CD14-positive monocyte (primary cell): ENCODE results near the gene SH3BP5. TPM values are rescaled to one million over a fixed set of nuclear protein-coding genes. Genes with fewer than 3 reads are reported as not detected.

Experiments used
- DNase-seq, 3 donors: peaks; one replicate each; pipeline ENCODE4 v3.0.0-alpha.2; 2011 to 2022
- H2AFZ ChIP-seq: 2 replicates; pipeline ENCODE4 v1.6.0; 2012; ENCODE audit warnings: mild to moderate bottlenecking, low read depth, low read length, inconsistent platforms; ENCODE audit not compliant: insufficient read depth, poor library complexity, severe bottlenecking
- H3K27ac ChIP-seq, 2 donors: 1 replicate in 1 of 2; 2 replicates in 1 of 2; pipeline ENCODE4 v1.5.1; 2012 to 2013; ENCODE audit warnings: low read length in 2 of 2, control low read depth in 1 of 2, inconsistent platforms in 1 of 2, low read depth in 1 of 2, mild to moderate bottlenecking in 1 of 2
- H3K27me3 ChIP-seq, 2 donors: one replicate each; pipeline versions ENCODE4 v1.6.0 to v1.6.1; 2011 to 2013; ENCODE audit warnings: low read length in 2 of 2; ENCODE audit not compliant: control insufficient read depth in 2 of 2, insufficient read depth in 2 of 2
- H3K36me3 ChIP-seq, 2 donors: replicated peaks in 1 of 2; 1 replicate in 1 of 2; 2 replicates in 1 of 2; pipeline versions ENCODE4 v1.5.1 to v1.6.1; 2012 to 2013; ENCODE audit warnings: low read length in 2 of 2, control low read depth in 1 of 2, inconsistent platforms in 1 of 2, mild to moderate bottlenecking in 1 of 2; ENCODE audit not compliant: insufficient read depth in 2 of 2, control insufficient read depth in 1 of 2
- H3K4me1 ChIP-seq, 2 donors: 1 replicate in 1 of 2; 2 replicates in 1 of 2; pipeline versions ENCODE4 v1.5.1 to v1.6.1; 2012 to 2013; ENCODE audit warnings: low read length in 2 of 2, control low read depth in 1 of 2, inconsistent platforms in 1 of 2, mild to moderate bottlenecking in 1 of 2, moderate library complexity in 1 of 2; ENCODE audit not compliant: insufficient read depth in 2 of 2, control insufficient read depth in 1 of 2
- H3K4me2 ChIP-seq: replicated peaks from 2 replicates; pipeline ENCODE3; 2012; ENCODE audit warnings: low read length, moderate library complexity, mild to moderate bottlenecking; ENCODE audit not compliant: poor library complexity, severe bottlenecking; ENCODE audit errors: extremely low read depth
- H3K4me3 ChIP-seq, 3 experiments: fragments of 200-600 bp in 1 of 3; sonication (generic) in 1 of 3; replicated peaks in 1 of 3; 1 replicate in 2 of 3; 2 replicates in 1 of 3; pipeline ENCODE4 v1.5.1; 2011 to 2013; ENCODE audit warnings: low read length in 3 of 3, mild to moderate bottlenecking in 3 of 3, control low read depth in 2 of 3, low read depth in 2 of 3, inconsistent platforms in 1 of 3, moderate library complexity in 1 of 3
- H3K79me2 ChIP-seq: 2 replicates; pipeline ENCODE4 v1.6.0; 2012; ENCODE audit warnings: mild to moderate bottlenecking, control low read depth, inconsistent platforms, low read length, moderate library complexity; ENCODE audit not compliant: insufficient read depth
- H3K9ac ChIP-seq: 2 replicates; pipeline ENCODE4 v1.6.0; 2017; ENCODE audit warnings: low read length, mild to moderate bottlenecking; ENCODE audit not compliant: insufficient read depth, poor library complexity, severe bottlenecking
- H3K9me3 ChIP-seq, 2 donors: replicated peaks in 1 of 2; 1 replicate in 1 of 2; 2 replicates in 1 of 2; pipeline versions ENCODE4 v1.5.1 to v1.6.1; 2012 to 2013; ENCODE audit warnings: low read length in 2 of 2, control low read depth in 1 of 2; ENCODE audit not compliant: control insufficient read depth in 1 of 2, insufficient read depth in 1 of 2
- H4K20me1 ChIP-seq: 2 replicates; pipeline ENCODE4 v1.6.0; 2012; ENCODE audit warnings: mild to moderate bottlenecking, low read length, control low read depth, moderate library complexity; ENCODE audit not compliant: insufficient read depth
- H3K27ac Mint-ChIP-seq, 7 donors: one replicate each; pipeline ENCODE4 v1.8.0; 2020; ENCODE audit warnings: mild to moderate bottlenecking in 7 of 7, mixed read lengths in 7 of 7, moderate library complexity in 6 of 7, inconsistent platforms in 2 of 7
- H3K27me3 Mint-ChIP-seq, 3 donors: one replicate each; pipeline ENCODE4 v1.8.0; 2021 to 2022; ENCODE audit warnings: low read depth in 3 of 3, mild to moderate bottlenecking in 3 of 3, mixed read lengths in 3 of 3, moderate library complexity in 3 of 3, inconsistent platforms in 1 of 3
- H3K36me3 Mint-ChIP-seq, 2 donors: one replicate each; pipeline ENCODE4 v1.8.0; 2020; ENCODE audit warnings: mixed read lengths in 2 of 2, inconsistent platforms in 1 of 2, mild to moderate bottlenecking in 1 of 2
- H3K4me1 Mint-ChIP-seq: one replicate; pipeline ENCODE4 v1.8.0; 2020; ENCODE audit warnings: mild to moderate bottlenecking, mixed read lengths
- H3K4me3 Mint-ChIP-seq, 2 donors: one replicate each; pipeline ENCODE4 v1.8.0; 2020; ENCODE audit warnings: mild to moderate bottlenecking in 2 of 2, mixed read lengths in 2 of 2, moderate library complexity in 1 of 2
- H3K9me3 Mint-ChIP-seq, 7 donors: one replicate each; pipeline ENCODE4 v1.8.0; 2020 to 2022; ENCODE audit warnings: mixed read lengths in 7 of 7, mild to moderate bottlenecking in 6 of 7, moderate library complexity in 6 of 7, inconsistent platforms in 2 of 7
- WGBS: methylation state at CpG from one replicate; pipeline ENCODE4 v1.1.5; 2013; ENCODE audit warnings: missing lambda C conversion rate; ENCODE audit not compliant: insufficient coverage; 5-methylcytosine and 5-hydroxymethylcytosine counted together
- intact Hi-C, 2 donors: fragments of 100-400 bp; cut with micrococcal nuclease; formaldehyde crosslinking; loops; one replicate each; pipeline versions ENCODE4 v1.15.0 to v1.15.1; 2023
- polyA plus RNA-seq, 3 donors: library from polyadenylated mRNA; depleted of rRNA in 1 of 3; unstranded in 2 of 3; stranded (reverse) in 1 of 3; fragments of 300-500 nt in 2 of 3; fragments of >200 nt in 1 of 3; fragmentation: Illumina TruSeq in 2 of 3; gene quantifications; 1 replicate in 2 of 3; 2 replicates in 1 of 3; pipeline ENCODE4 v1.2.3, GENCODE V29; 2012 to 2021
- TF ChIP-seq, protein P1 (sequence below): fragments of 200-600 bp; IDR thresholded peaks from one replicate; pipeline ENCODE4 v1.8.0; 2022; ENCODE audit warnings: antibody characterized with exemption, mild to moderate bottlenecking

The SH3BP5 gene
- polyA plus RNA-seq, 3 donors, result 10.7 to 29.6 (median 22.8) TPM

DNA sequence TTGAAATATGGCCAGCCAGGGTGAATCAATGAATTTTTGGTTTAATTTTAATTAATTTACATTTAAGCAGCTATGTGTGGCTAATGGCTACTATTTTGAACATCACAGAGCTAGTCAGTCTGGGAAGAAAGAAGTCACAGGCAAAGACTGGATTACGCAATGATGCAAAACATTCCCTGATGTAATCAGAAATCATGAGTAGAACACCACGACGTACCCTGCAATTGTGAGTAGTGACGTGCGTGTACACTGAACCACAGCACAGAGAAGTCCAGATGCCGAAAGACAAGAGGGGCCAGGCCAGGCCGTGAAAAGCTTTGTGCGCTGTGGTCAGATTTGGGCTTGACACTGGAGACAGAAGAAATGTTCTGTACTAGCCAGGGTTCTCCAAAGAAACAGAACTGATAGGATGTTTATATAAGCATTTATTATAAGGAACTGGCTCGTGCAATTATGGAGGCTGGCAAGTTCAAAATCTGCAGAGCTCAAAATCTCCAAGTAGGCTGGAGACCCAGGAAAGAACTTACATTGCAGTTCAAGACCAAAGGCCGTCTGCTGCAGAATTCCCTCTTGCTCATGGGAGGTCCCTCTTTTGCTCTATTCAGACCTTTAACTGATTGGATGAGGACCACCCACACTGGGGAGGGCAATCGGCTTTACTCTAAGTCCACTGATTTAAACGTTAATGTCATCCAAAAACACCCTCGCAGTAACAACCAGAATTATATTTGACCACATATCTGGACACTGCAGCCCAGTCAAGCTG, 44.6 kb downstream of the SH3BP5 start:
- Histone ChIP-seq H3K36me3 (peaks cover 5 to 11% of the 10 kb centered on the region in 2 donors), H3K9me3 (no peaks in the 10 kb centered on the region), H3K27ac (peak overlapping the region; percentile 77 to 95), H3K4me2 (peak overlapping the region; percentile 40), H3K9ac (peak overlapping the region; percentile 56), H3K4me3 (peak overlapping the region in 1 of 3 experiments; percentile 21), H3K79me2 (peaks cover 61% of the 10 kb centered on the region), H3K27me3 (no peaks in the 10 kb centered on the region), H2AFZ (no peak overlapping the region), H4K20me1 (no peaks in the 10 kb centered on the region), H3K4me1 (peaks cover 63 to 64% of the 10 kb centered on the region in 2 donors)
- 38% methylated on average over 9 of the region's 13 CpGs for WGBS
- Mint-ChIP-seq H3K27ac (peak overlapping the region; percentile 96 to 100 (median 98)), H3K4me3 (peak overlapping the region in 1 of 2 donors; percentile 48), H3K4me1 (peaks cover 68% of the 10 kb centered on the region), H3K36me3 (peaks cover 57 to 67% of the 10 kb centered on the region in 2 donors), H3K27me3 (peaks cover 0 to 5% (median 0%) of the 10 kb centered on the region in 3 donors), H3K9me3 (peaks cover 0 to 2% (median 0%) of the 10 kb centered on the region in 7 donors)
- peak; percentile 91 to 98 (median 97) for DNase-seq
- TF ChIP-seq, protein P1, sequence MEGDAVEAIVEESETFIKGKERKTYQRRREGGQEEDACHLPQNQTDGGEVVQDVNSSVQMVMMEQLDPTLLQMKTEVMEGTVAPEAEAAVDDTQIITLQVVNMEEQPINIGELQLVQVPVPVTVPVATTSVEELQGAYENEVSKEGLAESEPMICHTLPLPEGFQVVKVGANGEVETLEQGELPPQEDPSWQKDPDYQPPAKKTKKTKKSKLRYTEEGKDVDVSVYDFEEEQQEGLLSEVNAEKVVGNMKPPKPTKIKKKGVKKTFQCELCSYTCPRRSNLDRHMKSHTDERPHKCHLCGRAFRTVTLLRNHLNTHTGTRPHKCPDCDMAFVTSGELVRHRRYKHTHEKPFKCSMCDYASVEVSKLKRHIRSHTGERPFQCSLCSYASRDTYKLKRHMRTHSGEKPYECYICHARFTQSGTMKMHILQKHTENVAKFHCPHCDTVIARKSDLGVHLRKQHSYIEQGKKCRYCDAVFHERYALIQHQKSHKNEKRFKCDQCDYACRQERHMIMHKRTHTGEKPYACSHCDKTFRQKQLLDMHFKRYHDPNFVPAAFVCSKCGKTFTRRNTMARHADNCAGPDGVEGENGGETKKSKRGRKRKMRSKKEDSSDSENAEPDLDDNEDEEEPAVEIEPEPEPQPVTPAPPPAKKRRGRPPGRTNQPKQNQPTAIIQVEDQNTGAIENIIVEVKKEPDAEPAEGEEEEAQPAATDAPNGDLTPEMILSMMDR, result no peak
- intact Hi-C loops, result loop anchor here (1.0 to 5.0 kb wide), 3 partner anchors 8 to 340 kb away; partner anchors contain the start of gene NR2C2 (in 1 of the 2)

DNA sequence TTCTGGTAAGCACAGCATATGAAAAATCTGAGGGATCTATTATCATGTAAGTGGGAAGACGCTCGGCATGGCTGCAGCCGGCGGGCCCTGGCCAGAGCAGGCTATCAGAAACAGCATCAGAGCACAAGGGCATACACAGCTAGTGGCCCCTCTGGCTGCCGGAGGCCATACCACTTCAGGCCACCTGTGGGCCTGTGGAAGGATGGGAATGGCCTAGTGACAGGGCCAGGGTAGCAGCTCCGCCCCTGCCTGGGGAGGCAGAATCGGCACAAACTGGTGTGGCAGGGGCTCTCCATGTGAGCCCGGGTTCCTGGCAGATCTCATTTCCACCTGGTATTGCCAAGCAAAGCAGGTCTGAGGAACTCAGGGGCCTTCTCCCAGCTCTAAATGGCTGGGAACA, 46.4 kb downstream of the SH3BP5 start:
- peaks cover 58% of the 10 kb centered on the region for H3K79me2 ChIP-seq
- no peaks in the 10 kb centered on the region for H4K20me1 ChIP-seq
- H3K36me3 Mint-ChIP-seq, result peaks cover 58 to 74% of the 10 kb centered on the region in 2 donors
- H3K9me3 ChIP-seq, result no peaks in the 10 kb centered on the region
- no peak overlapping the region for H3K9ac ChIP-seq
- no peak overlapping the region for H3K4me3 ChIP-seq
- 97% methylated on average over 8 of the region's 8 CpGs for WGBS
- TF ChIP-seq, protein P1, result no peak
- H2AFZ ChIP-seq, result no peak overlapping the region
- H3K27me3 ChIP-seq, result no peaks in the 10 kb centered on the region
- no peak overlapping the region for H3K4me3 Mint-ChIP-seq
- peaks cover 50% of the 10 kb centered on the region for H3K4me1 Mint-ChIP-seq
- peak overlapping the region in 5 of 7 donors; percentile 86 to 100 (median 98) for H3K27ac Mint-ChIP-seq
- peaks cover 0 to 9% (median 0%) of the 10 kb centered on the region in 3 donors for H3K27me3 Mint-ChIP-seq
- intact Hi-C loops, result loop anchor here in 1 of 2 donors (2.0 to 5.0 kb wide), 2 partner anchors 13 to 339 kb away; partner anchors contain the start of gene NR2C2
- peaks cover 0 to 2% (median 0%) of the 10 kb centered on the region in 7 donors for H3K9me3 Mint-ChIP-seq
- H3K27ac ChIP-seq, result no peak overlapping the region
- H3K4me1 ChIP-seq, result peaks cover 45 to 46% of the 10 kb centered on the region in 2 donors
- H3K36me3 ChIP-seq, result peaks cover 5 to 11% of the 10 kb centered on the region in 2 donors
- H3K4me2 ChIP-seq, result no peak overlapping the region
- DNase-seq, result no peak
